KBM-7 (cell line): Measurements from ENCODE around the gene SPTA1.
"Not testable (repeated sequence)": the region's sequence is repeated elsewhere in the genome, so short reads cannot be mapped to it uniquely, and the experiment has no call there.

Experiments
- DNase-seq: peaks from one replicate; pipeline ENCODE4 v3.0.0-alpha.2; 2015
- in situ Hi-C: fragments of 300-500 bp; cut with MboI; formaldehyde crosslinking; loops from 2 replicates; pipeline ENCODE4 v1.14.3; 2020; ENCODE audit warnings: low sequenced_read_pairs, low pct_unique_long_range_greater_than_20kb, mixed read lengths

The SPTA1 gene

DNA sequence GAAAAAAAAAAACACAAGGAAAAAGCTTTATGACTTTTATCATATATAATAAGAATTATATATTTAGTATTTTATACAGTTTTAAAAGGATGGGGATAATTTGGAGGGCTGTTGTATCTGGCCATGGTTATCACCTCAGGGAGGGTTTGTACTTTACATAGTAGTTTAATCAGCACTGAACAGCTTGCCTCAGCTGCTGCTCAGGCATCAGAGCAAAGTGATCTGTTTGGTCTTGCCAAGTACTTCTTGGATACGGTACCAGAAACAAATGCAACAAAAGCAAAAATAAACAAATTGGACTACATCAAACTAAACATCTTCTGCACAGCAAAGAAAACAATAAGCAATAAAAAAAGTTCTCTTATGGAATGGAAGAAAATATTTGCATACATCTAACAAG is 2.6 kb upstream of the SPTA1 start:
- no peak for DNase-seq
- in situ Hi-C loops, result no loop called here

DNA sequence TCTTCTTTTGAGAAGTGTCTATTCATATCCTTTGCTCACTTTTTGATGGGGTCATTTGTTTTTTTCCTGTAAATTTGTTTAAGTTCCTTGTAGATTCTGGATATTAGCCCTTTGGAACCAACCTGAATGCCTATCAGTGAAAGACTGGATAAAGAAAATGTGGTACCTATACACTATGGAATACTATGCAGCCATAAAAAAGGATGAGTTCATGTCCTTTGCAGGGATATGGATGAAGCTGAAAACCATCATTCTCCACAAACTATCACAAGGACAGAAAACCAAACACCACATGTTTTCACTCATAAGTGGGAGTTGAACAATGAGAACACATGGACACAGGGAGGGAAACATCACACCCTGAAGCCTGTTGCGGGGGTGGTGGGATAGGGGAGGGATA is 1.8 kb upstream of the SPTA1 start:
- in situ Hi-C loops, DNase-seq: not testable (repeated sequence)

DNA sequence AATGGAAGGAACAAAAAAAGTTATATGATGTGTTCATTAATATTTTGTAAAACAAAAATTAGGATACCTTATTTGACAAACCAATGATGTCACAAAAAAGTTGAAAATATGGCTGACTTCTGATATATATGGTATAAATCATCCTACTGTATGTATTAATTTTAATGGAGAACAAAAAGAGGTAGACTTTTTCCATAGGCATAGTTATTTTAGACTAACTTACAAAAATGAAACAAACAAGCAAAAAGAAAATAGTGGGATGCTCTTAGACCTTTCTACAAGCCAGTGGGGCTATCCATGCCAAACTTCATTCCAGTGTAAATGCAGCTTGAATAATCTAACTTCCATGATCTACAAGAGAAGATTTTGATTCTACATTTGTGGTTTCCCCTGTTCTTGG is 522 bp upstream of the SPTA1 start:
- DNase-seq, result no peak
- in situ Hi-C loops, result no loop called here

- no peak for DNase-seq
- in situ Hi-C loops, result no loop called here
Observed at GRCh38 chr1:158685085-158685484, 1.4 kb downstream of the SPTA1 start.

DNA sequence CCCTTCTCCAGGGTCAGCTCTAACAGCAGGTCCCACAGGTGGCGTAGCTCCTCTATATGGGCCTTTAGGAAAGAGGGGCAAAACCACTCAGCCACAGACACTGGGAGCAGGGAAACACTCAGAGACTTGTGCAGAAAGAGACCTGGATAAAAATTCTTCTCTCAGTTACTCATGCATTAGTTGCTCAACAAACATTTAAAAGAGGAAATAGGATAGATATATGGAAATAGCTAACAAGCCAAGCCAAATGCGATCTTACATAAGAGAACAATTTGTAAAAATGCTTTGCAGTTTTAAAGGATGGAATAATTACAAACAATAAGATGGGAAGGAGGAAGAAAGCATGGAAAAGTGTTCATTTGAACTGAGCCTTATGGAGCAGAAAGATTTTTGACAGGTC is 4.9 kb downstream of the SPTA1 start:
- in situ Hi-C loops, result no loop called here

GRCh38 chr1:158679289-158679688 is 7.2 kb downstream of the SPTA1 start:
- no peak for DNase-seq
- in situ Hi-C loops, result no loop called here

More for the DNA sequence above, 4.9 kb downstream of the SPTA1 start:
- no peak for DNase-seq

- in situ Hi-C loops, result no loop called here
- DNase-seq, result no peak
Observed at GRCh38 chr1:158675563-158676323, 10.8 kb downstream of the SPTA1 start.

- DNase-seq, result no peak
- in situ Hi-C loops, result no loop called here
Observed at GRCh38 chr1:158674302-158674701, 12.2 kb downstream of the SPTA1 start.

GRCh38 chr1:158666037-158666436 is 20.5 kb downstream of the SPTA1 start:
- no peak for DNase-seq
- in situ Hi-C loops, result no loop called here

DNA sequence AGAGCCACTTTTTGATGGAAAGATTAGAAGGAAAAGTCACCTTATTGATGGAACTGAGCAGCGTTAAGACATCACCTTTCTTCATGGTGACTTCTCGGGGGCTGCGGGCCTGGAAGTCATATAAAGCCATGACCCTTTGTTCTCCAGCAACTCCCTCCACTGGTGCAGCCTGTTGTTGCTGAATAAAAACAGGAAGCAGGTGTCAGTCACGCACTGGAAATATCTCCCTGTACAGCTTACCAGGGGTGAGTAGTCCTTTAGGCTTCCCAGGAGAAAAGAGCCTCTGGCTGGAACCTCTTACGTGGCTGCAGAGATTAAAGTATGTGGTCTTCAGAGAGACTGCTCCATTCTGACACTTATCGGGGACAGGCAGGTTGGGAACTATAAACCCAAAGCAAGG is 31.9 kb downstream of the SPTA1 start:
- in situ Hi-C loops, result no loop called here
- peak; percentile 55 for DNase-seq

DNA sequence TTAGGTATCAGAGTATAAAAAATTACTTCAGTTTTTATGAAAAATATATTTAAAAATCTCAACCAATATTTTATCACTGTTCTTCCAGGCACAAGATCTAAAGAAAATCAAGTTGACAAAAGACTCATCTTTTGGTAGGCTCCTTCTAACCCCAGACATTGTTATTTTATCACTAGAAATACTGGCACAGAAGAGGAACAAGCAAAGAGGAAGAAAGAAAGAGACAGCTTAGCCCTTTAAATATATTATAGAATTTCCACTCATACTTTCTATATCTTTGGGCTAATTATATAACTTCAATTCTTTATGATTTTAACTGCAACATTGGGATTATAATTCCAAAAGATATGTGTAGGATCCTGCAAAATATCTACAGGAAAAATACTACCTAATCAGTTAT is 32.4 kb downstream of the SPTA1 start:
- DNase-seq, result peak; percentile 4

DNA sequence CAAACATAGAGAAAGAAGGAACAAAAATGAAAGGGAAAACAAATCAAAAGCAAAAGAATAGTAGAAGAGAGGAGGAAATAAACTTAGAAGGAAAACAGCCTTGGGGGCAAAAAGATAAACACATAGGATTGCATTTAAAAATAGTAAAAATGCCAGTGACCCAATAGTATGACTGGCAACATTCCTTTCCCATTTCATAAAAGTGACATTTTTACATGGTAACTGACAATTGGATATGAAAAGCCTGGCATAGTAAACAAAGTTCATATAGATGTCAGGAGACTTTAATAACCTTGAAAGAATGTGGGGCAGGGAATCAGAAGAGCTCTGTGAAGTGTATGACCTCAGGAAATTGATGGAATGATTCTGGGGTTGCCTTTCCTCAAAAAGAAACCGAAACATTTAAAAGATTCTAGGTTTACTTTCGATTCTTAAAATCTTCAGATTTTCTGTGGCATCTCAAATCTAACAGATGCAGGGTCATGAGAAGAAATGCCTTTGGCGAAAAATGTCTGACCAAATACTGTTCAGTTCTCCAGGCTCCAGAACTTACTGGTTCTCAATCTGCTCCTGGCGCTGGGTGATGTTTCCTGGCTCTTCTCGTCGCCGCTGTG is 33.7 kb downstream of the SPTA1 start:
- in situ Hi-C loops, result no loop called here
- no peak for DNase-seq

More for the DNA sequence above, 32.4 kb downstream of the SPTA1 start:
- in situ Hi-C loops, result no loop called here

DNA sequence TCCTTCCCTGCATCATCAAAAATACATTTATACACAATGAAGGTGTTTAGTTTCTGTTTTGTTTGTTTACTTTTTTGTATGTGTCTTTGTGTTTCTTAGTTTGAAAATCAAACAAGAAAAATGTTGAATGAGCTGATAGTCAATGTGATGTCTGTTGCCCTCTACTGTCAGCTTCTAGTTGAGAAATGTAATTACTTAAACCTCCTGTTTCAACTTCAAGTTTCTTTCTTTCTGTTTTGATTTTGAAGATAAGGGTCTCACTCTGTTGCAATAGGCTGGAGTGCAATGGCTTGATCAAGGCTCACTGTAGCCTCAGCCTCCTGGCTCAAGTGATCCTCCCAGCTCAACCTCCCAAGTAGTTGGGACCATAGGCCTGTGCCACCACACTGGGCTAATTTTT is 37.5 kb downstream of the SPTA1 start:
- DNase-seq, result no peak
- in situ Hi-C loops, result no loop called here

- in situ Hi-C loops, result no loop called here
- DNase-seq, result no peak
Observed at GRCh38 chr1:158646465-158646864, 40.0 kb downstream of the SPTA1 start.

DNA sequence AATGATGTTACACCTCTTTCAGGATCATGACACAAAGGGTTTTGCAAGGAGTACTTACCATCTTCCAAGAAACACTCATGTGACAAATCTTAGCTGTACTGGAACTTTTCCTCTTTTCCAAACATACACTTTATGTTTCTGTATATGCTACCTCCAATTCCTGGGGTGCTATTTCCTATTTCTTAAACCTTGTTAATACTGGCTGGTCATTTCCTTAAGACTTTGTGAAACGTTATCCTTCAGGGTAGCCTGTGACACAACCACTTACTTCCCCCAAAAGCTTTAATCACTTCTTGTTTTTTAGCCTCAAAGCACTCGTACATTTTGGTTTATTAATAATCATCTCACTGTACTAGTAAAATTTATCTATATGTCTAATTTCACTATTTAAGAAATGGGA is 42.1 kb downstream of the SPTA1 start:
- in situ Hi-C loops, result no loop called here
- DNase-seq, result no peak

- DNase-seq, result no peak
- in situ Hi-C loops, result no loop called here
Observed at GRCh38 chr1:158638904-158639303, 47.6 kb downstream of the SPTA1 start.

DNA sequence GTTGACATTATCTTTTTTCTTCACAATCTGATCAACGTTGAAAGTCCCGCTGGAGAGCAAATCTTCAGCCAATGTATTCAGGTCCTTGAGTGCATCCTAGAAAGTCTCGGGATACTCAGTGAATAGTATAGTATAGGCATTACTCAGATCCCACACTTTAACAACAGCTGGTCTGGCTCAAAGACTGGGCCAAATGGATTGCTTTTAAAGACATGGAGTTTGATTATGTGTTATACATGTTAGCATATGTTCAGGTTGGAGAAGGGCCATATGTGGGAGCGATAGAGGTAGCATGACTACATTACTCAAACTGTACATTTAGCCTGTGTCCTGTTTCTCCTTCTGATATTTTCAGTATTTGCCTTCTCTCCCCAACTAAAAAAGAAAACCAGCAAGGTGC is 48.4 kb downstream of the SPTA1 start:
- in situ Hi-C loops, result no loop called here
- DNase-seq, result no peak

- DNase-seq, result no peak
- in situ Hi-C loops, result no loop called here
Observed at GRCh38 chr1:158613764-158614163, 72.8 kb downstream of the SPTA1 start.

- in situ Hi-C loops, result no loop called here
- no peak for DNase-seq
Observed at GRCh38 chr1:158611916-158612315, 74.6 kb downstream of the SPTA1 start.

GRCh38 chr1:158607296-158607695 is 79.2 kb downstream of the SPTA1 start:
- in situ Hi-C loops, result no loop called here
- DNase-seq, result no peak

DNA sequence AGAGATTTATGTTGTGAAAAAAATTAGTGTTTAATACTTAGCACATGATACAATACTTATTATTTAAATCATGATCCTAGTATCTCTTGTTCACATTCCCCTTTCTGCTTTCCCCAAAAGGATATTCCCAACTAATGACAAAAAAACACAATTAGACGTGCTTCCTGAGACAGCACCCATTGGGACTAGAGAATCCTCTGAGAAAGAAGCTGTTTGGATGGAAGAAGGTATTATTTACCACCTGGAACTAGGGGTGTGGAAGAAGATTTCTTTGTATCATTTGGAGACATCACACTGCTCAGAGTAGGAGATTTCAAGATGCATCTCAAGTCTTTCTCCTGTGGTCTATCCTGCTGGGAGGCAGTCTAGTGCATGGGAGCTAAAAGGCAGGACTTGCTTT is 81.5 kb downstream of the SPTA1 start, which contains the start of gene OR10Z1:
Gene OR10Z1 (plus strand): TSS at position 301 of the 400 bp plus-strand sequence. CDS start 1,171 bp downstream, outside the sequence.
- in situ Hi-C loops, result no loop called here

More for the DNA sequence above, 81.5 kb downstream of the SPTA1 start, which contains the start of gene OR10Z1:
- no peak for DNase-seq
